HepG2 (cell line): ENCODE data around the gene ERICH6. TPM values are rescaled to one million over a fixed set of nuclear protein-coding genes. Genes with fewer than 3 reads are reported as not detected.

Experiments
- ASH2L ChIP-seq: fragments of 300-600, 200-600 bp; sonication (generic); IDR thresholded peaks from 2 replicates; pipeline ENCODE4 v1.7.0; 2017; ENCODE audit warnings: low read depth, mild to moderate bottlenecking, moderate library complexity, mixed read lengths, low read length; ENCODE audit not compliant: insufficient read length
- ATF7-NPFF ChIP-seq: sonication (generic); formaldehyde crosslinking; IDR thresholded peaks from 2 replicates; pipeline ENCODE4 v1.8.1; 2023; ENCODE audit warnings: mild to moderate bottlenecking, low read depth, missing genetic modification reagents, moderate library complexity
- CEBPG ChIP-seq: IDR thresholded peaks from 2 replicates; pipeline ENCODE4 v1.6.1; 2016
- HDAC6 ChIP-seq: fragments of 200-600 bp; sonication (generic); IDR thresholded peaks from 2 replicates; pipeline ENCODE4 v1.7.0; 2017; ENCODE audit warnings: mild to moderate bottlenecking, antibody characterized with exemption, low read length, low read depth
- HES4 ChIP-seq: sonication (generic); formaldehyde crosslinking; IDR thresholded peaks from 2 replicates; pipeline ENCODE4 v1.9.0; 2021; ENCODE audit warnings: mild to moderate bottlenecking, missing genetic modification reagents, borderline replicate concordance
- PHF21A ChIP-seq: sonication (generic); formaldehyde crosslinking; IDR thresholded peaks from 2 replicates; pipeline ENCODE4 v1.5.0; 2020; ENCODE audit warnings: mild to moderate bottlenecking, missing genetic modification reagents
- POLR2AphosphoS5 ChIP-seq: IDR thresholded peaks from 2 replicates; pipeline ENCODE4 v1.6.1; 2012; ENCODE audit warnings: low read depth, low read length
- SPEN ChIP-seq: sonication (generic); formaldehyde crosslinking; IDR thresholded peaks from 2 replicates; pipeline ENCODE4 v1.5.1; 2020; ENCODE audit warnings: low read depth, mild to moderate bottlenecking, missing genetic modification reagents
- STAG1 ChIP-seq: sonication (generic); formaldehyde crosslinking; IDR thresholded peaks from 2 replicates; pipeline ENCODE4 v1.4.0; 2020; ENCODE audit warnings: missing genetic modification reagents
- YEATS4 ChIP-seq: sonication (generic); formaldehyde crosslinking; IDR thresholded peaks from 2 replicates; pipeline ENCODE4 v1.4.0; 2020; ENCODE audit warnings: missing genetic modification reagents, borderline replicate concordance
- ZFP82 ChIP-seq: sonication (generic); formaldehyde crosslinking; IDR thresholded peaks from 2 replicates; pipeline ENCODE4 v1.5.1; 2020; ENCODE audit warnings: mild to moderate bottlenecking, missing genetic modification reagents, borderline replicate concordance
- ZFP90 ChIP-seq: sonication (generic); formaldehyde crosslinking; IDR thresholded peaks from 2 replicates; pipeline ENCODE4 v1.8.0; 2022; ENCODE audit warnings: missing genetic modification reagents, mild to moderate bottlenecking, inconsistent platforms, borderline replicate concordance
- ZNF432 ChIP-seq: sonication (generic); formaldehyde crosslinking; IDR thresholded peaks from 2 replicates; pipeline ENCODE4 v1.5.0; 2020; ENCODE audit warnings: missing genetic modification reagents, mild to moderate bottlenecking, borderline replicate concordance
- ZNF605 ChIP-seq: sonication (generic); formaldehyde crosslinking; IDR thresholded peaks from 2 replicates; pipeline ENCODE4 v1.8.0; 2022; ENCODE audit warnings: mild to moderate bottlenecking, missing genetic modification reagents
- polyA plus RNA-seq, 8 experiments: library from polyadenylated mRNA; depleted of rRNA in 3 of 8; stranded (reverse) in 7 of 8; unstranded in 1 of 8; fragments of >200 nt; fragmentation: Illumina TruSeq in 4 of 8; extraction: Trizol in 4 of 8; gene quantifications; 2 replicates each; pipeline versions ENCODE4 v1.2.1 to v1.2.3, GENCODE V29; 2011 to 2016; ENCODE audit warnings: low read depth in 4 of 8, missing spikeins in 1 of 8, mixed read lengths in 1 of 8; ENCODE audit not compliant: insufficient read depth in 1 of 8
- total RNA-seq, 5 experiments: library from RNA; depleted of rRNA; stranded (reverse); fragments of >200 nt; fragmentation: Illumina TruSeq; extraction: Trizol; gene quantifications; 2 replicates each; pipeline ENCODE4 v1.2.3, GENCODE V29; 2016; ENCODE audit warnings: low read depth in 1 of 5
- TF ChIP-seq, protein P1 (sequence below): sonication (generic); formaldehyde crosslinking; conservative IDR thresholded peaks from 2 replicates; pipeline ENCODE4 v1.4.0; 2020; ENCODE audit warnings: missing genetic modification reagents
- TF ChIP-seq, protein P2 (sequence below): sonication (generic); formaldehyde crosslinking; IDR thresholded peaks from 2 replicates; pipeline ENCODE4 v1.9.0; 2022; ENCODE audit warnings: missing genetic modification reagents, mild to moderate bottlenecking, borderline replicate concordance
- TF ChIP-seq, protein P3 (sequence below): sonication (generic); formaldehyde crosslinking; IDR thresholded peaks from 2 replicates; pipeline ENCODE4 v1.4.0; 2020; ENCODE audit warnings: mild to moderate bottlenecking, missing genetic modification reagents
- TF ChIP-seq, protein P4 (sequence below): sonication (generic); formaldehyde crosslinking; IDR thresholded peaks from 2 replicates; pipeline ENCODE4 v1.5.1; 2020; ENCODE audit warnings: missing genetic modification reagents, mild to moderate bottlenecking, borderline replicate concordance
- TF ChIP-seq, protein P5 (sequence below): sonication (generic); formaldehyde crosslinking; IDR thresholded peaks from 2 replicates; pipeline ENCODE4 v1.5.1; 2020; ENCODE audit warnings: mild to moderate bottlenecking, missing genetic modification reagents, borderline replicate concordance

ERICH6 gene
- total and polyA plus RNA-seq, 2 of the 13 experiments (the other 11 are each of a cell fraction or from before 2014, with no cell fraction given) = 0.03 TPM; not detected in 1

DNA sequence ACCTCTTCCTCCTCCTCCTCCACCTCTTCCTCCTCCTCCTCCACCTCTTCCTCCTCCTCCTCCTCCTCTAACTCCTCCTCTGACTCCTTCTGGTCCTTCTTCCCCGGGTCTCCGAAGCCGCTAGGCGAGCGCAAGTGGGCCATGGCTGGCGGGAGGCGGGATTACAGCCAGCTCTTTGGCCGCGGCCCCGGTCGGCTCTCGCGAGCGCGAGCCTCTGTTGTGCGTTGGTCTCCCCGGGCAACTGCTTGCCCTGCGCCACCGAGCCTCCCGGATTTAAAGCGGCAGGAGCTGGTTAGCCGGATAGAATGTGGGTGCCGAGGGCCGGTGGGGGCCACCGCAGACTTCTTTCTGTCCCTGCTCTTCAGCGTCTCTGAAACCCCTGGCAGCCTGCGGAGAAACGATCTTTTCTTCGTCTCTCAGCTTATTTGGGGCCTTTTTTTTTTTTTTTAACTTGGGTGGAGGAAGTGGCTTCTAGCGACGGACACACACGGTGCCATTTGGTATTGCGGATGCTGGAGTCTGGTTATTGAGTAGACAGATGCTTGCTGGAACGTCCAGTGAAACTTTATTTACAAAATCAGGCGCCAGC, at the start of gene ERICH6 (continued):
- TF ChIP-seq, protein P1, sequence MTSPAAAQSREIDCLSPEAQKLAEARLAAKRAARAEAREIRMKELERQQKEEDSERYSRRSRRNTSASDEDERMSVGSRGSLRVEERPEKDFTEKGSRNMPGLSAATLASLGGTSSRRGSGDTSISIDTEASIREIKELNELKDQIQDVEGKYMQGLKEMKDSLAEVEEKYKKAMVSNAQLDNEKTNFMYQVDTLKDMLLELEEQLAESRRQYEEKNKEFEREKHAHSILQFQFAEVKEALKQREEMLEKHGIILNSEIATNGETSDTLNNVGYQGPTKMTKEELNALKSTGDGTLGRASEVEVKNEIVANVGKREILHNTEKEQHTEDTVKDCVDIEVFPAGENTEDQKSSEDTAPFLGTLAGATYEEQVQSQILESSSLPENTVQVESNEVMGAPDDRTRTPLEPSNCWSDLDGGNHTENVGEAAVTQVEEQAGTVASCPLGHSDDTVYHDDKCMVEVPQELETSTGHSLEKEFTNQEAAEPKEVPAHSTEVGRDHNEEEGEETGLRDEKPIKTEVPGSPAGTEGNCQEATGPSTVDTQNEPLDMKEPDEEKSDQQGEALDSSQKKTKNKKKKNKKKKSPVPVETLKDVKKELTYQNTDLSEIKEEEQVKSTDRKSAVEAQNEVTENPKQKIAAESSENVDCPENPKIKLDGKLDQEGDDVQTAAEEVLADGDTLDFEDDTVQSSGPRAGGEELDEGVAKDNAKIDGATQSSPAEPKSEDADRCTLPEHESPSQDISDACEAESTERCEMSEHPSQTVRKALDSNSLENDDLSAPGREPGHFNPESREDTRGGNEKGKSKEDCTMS = no peak
- TF ChIP-seq ZFP90 (CRISPR knock-in tag) (0 out of 2 replicates have a peak, but pooled peaks have one; percentile 42), ZNF605 (CRISPR knock-in tag) (peak; percentile 77; the same call in 1 of the 2 replicates), ATF7-NPFF (CRISPR knock-in tag) (no peak), ZFP82 (no peak), SPEN (CRISPR knock-in tag) (peak; percentile 70), CEBPG (CRISPR knock-in tag) (no peak), ZNF432 (CRISPR knock-in tag) (no peak), POLR2AphosphoS5 (peak; percentile 58), HDAC6 (no peak), ASH2L (peak; percentile 80), YEATS4 (CRISPR knock-in tag) (peak; percentile 42), STAG1 (CRISPR knock-in tag) (no peak), PHF21A (CRISPR knock-in tag) (no peak), HES4 (CRISPR knock-in tag) (no peak)
- TF ChIP-seq, protein P2, sequence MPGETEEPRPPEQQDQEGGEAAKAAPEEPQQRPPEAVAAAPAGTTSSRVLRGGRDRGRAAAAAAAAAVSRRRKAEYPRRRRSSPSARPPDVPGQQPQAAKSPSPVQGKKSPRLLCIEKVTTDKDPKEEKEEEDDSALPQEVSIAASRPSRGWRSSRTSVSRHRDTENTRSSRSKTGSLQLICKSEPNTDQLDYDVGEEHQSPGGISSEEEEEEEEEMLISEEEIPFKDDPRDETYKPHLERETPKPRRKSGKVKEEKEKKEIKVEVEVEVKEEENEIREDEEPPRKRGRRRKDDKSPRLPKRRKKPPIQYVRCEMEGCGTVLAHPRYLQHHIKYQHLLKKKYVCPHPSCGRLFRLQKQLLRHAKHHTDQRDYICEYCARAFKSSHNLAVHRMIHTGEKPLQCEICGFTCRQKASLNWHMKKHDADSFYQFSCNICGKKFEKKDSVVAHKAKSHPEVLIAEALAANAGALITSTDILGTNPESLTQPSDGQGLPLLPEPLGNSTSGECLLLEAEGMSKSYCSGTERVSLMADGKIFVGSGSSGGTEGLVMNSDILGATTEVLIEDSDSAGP (CRISPR knock-in tag) = peak; percentile 100
- TF ChIP-seq, protein P3, sequence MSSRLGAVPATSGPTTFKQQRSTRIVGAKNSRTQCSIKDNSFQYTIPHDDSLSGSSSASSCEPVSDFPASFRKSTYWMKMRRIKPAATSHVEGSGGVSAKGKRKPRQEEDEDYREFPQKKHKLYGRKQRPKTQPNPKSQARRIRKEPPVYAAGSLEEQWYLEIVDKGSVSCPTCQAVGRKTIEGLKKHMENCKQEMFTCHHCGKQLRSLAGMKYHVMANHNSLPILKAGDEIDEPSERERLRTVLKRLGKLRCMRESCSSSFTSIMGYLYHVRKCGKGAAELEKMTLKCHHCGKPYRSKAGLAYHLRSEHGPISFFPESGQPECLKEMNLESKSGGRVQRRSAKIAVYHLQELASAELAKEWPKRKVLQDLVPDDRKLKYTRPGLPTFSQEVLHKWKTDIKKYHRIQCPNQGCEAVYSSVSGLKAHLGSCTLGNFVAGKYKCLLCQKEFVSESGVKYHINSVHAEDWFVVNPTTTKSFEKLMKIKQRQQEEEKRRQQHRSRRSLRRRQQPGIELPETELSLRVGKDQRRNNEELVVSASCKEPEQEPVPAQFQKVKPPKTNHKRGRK (CRISPR knock-in tag) = peak; percentile 99
- TF ChIP-seq, protein P4, sequence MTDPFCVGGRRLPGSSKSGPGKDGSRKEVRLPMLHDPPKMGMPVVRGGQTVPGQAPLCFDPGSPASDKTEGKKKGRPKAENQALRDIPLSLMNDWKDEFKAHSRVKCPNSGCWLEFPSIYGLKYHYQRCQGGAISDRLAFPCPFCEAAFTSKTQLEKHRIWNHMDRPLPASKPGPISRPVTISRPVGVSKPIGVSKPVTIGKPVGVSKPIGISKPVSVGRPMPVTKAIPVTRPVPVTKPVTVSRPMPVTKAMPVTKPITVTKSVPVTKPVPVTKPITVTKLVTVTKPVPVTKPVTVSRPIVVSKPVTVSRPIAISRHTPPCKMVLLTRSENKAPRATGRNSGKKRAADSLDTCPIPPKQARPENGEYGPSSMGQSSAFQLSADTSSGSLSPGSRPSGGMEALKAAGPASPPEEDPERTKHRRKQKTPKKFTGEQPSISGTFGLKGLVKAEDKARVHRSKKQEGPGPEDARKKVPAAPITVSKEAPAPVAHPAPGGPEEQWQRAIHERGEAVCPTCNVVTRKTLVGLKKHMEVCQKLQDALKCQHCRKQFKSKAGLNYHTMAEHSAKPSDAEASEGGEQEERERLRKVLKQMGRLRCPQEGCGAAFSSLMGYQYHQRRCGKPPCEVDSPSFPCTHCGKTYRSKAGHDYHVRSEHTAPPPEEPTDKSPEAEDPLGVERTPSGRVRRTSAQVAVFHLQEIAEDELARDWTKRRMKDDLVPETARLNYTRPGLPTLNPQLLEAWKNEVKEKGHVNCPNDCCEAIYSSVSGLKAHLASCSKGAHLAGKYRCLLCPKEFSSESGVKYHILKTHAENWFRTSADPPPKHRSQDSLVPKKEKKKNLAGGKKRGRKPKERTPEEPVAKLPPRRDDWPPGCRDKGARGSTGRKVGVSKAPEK = 0 out of 2 replicates have a peak, but pooled peaks have one; percentile 49
- TF ChIP-seq, protein P5, sequence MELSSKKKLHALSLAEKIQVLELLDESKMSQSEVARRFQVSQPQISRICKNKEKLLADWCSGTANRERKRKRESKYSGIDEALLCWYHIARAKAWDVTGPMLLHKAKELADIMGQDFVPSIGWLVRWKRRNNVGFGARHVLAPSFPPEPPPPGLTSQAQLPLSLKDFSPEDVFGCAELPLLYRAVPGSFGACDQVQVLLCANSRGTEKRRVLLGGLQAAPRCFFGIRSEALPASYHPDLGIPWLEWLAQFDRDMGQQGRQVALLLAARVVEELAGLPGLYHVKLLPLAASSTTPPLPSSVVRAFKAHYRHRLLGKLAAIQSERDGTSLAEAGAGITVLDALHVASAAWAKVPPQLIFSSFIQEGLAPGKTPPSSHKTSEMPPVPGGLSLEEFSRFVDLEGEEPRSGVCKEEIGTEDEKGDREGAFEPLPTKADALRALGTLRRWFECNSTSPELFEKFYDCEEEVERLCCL (CRISPR knock-in tag) = no peak
